HG03439 (cell line): ENCODE results near the gene CCDC144A.
"Not testable (repeated sequence)": the region's sequence is repeated elsewhere in the genome, so short reads cannot be mapped to it uniquely, and the experiment has no call there.

ENCODE experiments used
- ATAC-seq: cut with Tn5 transposase; IDR thresholded peaks from one replicate; pipeline ENCODE4 v1.9.1; 2021; ENCODE audit warnings: mild to moderate bottlenecking, moderate library complexity; ENCODE audit not compliant: unreplicated experiment

Gene CCDC144A

GRCh38 chr17:16818821-16819683 is 129.0 kb downstream of the CCDC144A start:
- ATAC-seq = no peak

- ATAC-seq = no peak
Observed at GRCh38 chr17:16820161-16820877, 130.3 kb downstream of the CCDC144A start.

- ATAC-seq = no peak
Observed at GRCh38 chr17:16820979-16821543, 131.0 kb downstream of the CCDC144A start.

GRCh38 chr17:16822133-16822532 is 132.1 kb downstream of the CCDC144A start:
- ATAC-seq = not testable (repeated sequence)

- ATAC-seq = not testable (repeated sequence)
Observed at GRCh38 chr17:16823768-16824406, 133.8 kb downstream of the CCDC144A start.
